Lower leg skin (tissue), 3 donors: ENCODE results near the gene C22orf23.

Experiments used
- POLR2A ChIP-seq, 2 donors: fragments of 450-650 bp; IDR thresholded peaks; one replicate each; pipeline ENCODE4 v1.6.1; 2016 to 2017; ENCODE audit warnings: antibody characterized with exemption in 2 of 2, mild to moderate bottlenecking in 1 of 2, moderate library complexity in 1 of 2
- TF ChIP-seq, protein P1 (sequence below), 3 donors: fragments of 450-650 bp; IDR thresholded peaks; one replicate each; pipeline ENCODE4 v1.5.1; 2016; ENCODE audit warnings: antibody characterized with exemption in 3 of 3, mild to moderate bottlenecking in 3 of 3, moderate library complexity in 2 of 3

DNA sequence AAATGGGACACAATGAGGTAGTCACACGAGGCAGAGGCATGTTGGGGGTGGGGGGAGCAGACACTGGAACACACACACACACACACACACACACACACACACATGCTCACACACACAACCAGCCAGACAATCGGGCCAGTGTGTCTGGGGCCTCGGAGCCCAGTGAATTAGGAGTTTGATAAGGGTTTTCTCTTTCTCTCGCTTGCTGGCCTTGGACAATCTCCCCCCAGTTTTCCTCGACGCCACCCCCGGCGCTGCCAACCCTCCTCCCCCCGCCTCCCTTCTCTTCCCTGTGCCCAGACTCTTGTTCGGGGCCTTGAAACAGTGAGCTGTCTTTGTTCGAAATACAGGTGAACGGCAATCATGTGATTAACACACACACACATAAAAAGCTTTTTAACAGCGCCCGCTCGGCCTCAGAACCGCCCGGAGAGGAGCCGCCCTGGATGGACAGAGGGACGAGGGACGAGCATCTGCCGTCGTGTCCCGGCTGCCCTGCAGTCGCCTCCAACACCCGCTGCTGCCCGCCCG, 32.4 kb upstream of the C22orf23 start:
- TF ChIP-seq, protein P1, sequence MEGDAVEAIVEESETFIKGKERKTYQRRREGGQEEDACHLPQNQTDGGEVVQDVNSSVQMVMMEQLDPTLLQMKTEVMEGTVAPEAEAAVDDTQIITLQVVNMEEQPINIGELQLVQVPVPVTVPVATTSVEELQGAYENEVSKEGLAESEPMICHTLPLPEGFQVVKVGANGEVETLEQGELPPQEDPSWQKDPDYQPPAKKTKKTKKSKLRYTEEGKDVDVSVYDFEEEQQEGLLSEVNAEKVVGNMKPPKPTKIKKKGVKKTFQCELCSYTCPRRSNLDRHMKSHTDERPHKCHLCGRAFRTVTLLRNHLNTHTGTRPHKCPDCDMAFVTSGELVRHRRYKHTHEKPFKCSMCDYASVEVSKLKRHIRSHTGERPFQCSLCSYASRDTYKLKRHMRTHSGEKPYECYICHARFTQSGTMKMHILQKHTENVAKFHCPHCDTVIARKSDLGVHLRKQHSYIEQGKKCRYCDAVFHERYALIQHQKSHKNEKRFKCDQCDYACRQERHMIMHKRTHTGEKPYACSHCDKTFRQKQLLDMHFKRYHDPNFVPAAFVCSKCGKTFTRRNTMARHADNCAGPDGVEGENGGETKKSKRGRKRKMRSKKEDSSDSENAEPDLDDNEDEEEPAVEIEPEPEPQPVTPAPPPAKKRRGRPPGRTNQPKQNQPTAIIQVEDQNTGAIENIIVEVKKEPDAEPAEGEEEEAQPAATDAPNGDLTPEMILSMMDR (IDR thresholded peaks at IDR 0.05), result no peak
- no peak for TF ChIP-seq POLR2A (IDR thresholded peaks at IDR 0.05)
